ENCODE measurements around the gene BLVRA. TPM values are rescaled to one million over a fixed set of nuclear protein-coding genes. Genes with fewer than 3 reads are reported as not detected.

Gene BLVRA
- total RNA-seq, 1 experiment from 2014 or later, result 36.4 TPM

- POLR2A ChIA-PET (ENCODE audit: unreplicated experiment), result no interaction called here
These were observed 33.2 kb upstream of the BLVRA start for GRCh38 chr7:43725251-43725650.

DNA sequence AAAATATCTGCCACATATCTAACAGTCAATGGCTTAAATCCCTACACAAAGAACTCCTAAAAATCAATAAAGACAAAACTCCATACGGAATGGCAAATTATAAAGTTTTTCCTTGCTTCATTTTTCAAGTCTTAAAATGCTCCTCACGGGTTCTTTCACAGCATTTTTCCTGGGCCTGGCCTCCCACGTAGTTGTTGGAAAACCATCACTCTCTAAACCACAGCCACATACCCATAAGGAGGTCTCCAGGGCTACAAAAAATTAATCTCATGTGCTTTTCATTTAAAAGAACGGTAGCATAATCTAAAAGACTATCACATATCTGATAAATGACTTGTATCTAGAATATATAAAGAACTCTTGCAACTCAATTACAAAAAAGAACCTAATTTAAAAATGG, 32.0 kb upstream of the BLVRA start:
- Histone ChIP-seq H3K79me2 (ENCODE audit: low read depth) (peaks cover 84% of the 10 kb centered on the region), H3K4me1 (replicated peaks; ENCODE audit: insufficient read depth) (peaks cover 39% of the 10 kb centered on the region), H3K9me3 (ENCODE audit: insufficient read depth, low read depth) (peaks cover 3% of the 10 kb centered on the region; the same call in 1 of the 2 replicates), H3K4me2 (peak overlapping the region; percentile 91), H3K27me3 (ENCODE audit: insufficient read depth, low read depth) (no peaks in the 10 kb centered on the region), H3K36me3 (ENCODE audit: low read depth) (peaks cover 8% of the 10 kb centered on the region), H3K9me2 (ENCODE audit: insufficient read depth) (no peaks in the 10 kb centered on the region), H3K27ac (no peak overlapping the region), H3K4me3 (peak overlapping the region; percentile 70; the same call in 1 of the 2 replicates), H3F3A (ENCODE audit: insufficient read depth, low read depth) (peaks cover 14% of the 10 kb centered on the region), H4K20me1 (ENCODE audit: insufficient read depth) (peaks cover 16% of the 10 kb centered on the region), H2AFZ (no peak overlapping the region)
- POLR2A ChIA-PET (ENCODE audit: unreplicated experiment), result interaction anchor here (0.6 kb wide), 1 partner anchor 33 kb away, joined by 6 read pairs; no protein-coding TSS in a partner anchor
- CTCF ChIA-PET, result no interaction called here
- no TSS peak for BruUV-seq (replicated peaks)
- DNase-seq, result no peak
- TF ChIP-seq EZH2 (IDR thresholded peaks at IDR 0.05; ENCODE audit: low read depth), result no peak
- TF ChIP-seq, protein P1, sequence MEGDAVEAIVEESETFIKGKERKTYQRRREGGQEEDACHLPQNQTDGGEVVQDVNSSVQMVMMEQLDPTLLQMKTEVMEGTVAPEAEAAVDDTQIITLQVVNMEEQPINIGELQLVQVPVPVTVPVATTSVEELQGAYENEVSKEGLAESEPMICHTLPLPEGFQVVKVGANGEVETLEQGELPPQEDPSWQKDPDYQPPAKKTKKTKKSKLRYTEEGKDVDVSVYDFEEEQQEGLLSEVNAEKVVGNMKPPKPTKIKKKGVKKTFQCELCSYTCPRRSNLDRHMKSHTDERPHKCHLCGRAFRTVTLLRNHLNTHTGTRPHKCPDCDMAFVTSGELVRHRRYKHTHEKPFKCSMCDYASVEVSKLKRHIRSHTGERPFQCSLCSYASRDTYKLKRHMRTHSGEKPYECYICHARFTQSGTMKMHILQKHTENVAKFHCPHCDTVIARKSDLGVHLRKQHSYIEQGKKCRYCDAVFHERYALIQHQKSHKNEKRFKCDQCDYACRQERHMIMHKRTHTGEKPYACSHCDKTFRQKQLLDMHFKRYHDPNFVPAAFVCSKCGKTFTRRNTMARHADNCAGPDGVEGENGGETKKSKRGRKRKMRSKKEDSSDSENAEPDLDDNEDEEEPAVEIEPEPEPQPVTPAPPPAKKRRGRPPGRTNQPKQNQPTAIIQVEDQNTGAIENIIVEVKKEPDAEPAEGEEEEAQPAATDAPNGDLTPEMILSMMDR (conservative IDR thresholded peaks at IDR 0.05), result no peak
- intact Hi-C loops (cut with micrococcal nuclease; ENCODE audit: unreplicated experiment), result loop anchor here (10.0 kb wide), 1 partner anchor 228 kb away; no protein-coding TSS in a partner anchor

More at GRCh38 chr7:43725251-43725650, 33.2 kb upstream of the BLVRA start:
- intact Hi-C loops (cut with micrococcal nuclease; ENCODE audit: unreplicated experiment), result loop anchor here (10.0 kb wide), 1 partner anchor 230 kb away; no protein-coding TSS in a partner anchor
- peaks cover 92% of the 10 kb centered on the region for H3K79me2 ChIP-seq (ENCODE audit: low read depth)
- peaks cover 3% of the 10 kb centered on the region; the same call in 1 of the 2 replicates for H3K9me3 ChIP-seq (ENCODE audit: insufficient read depth, low read depth)
- H3K27ac ChIP-seq, result no peak overlapping the region
- no peaks in the 10 kb centered on the region for H3K27me3 ChIP-seq (ENCODE audit: insufficient read depth, low read depth)
- no peak overlapping the region for H2AFZ ChIP-seq
- no peak overlapping the region for H3K4me3 ChIP-seq
- no TSS peak for BruUV-seq (replicated peaks)
- H3K4me1 ChIP-seq (replicated peaks; ENCODE audit: insufficient read depth), result peaks cover 39% of the 10 kb centered on the region
- H3K9me2 ChIP-seq (ENCODE audit: insufficient read depth), result no peaks in the 10 kb centered on the region
- TF ChIP-seq EZH2 (IDR thresholded peaks at IDR 0.05; ENCODE audit: low read depth), result no peak
- TF ChIP-seq, protein P1 (conservative IDR thresholded peaks at IDR 0.05), result no peak
- H3F3A ChIP-seq (ENCODE audit: insufficient read depth, low read depth), result peaks cover 19% of the 10 kb centered on the region
- DNase-seq, result no peak
- CTCF ChIA-PET, result no interaction called here
- H3K36me3 ChIP-seq (ENCODE audit: low read depth), result peaks cover 11% of the 10 kb centered on the region
- H3K4me2 ChIP-seq, result no peak overlapping the region
- H4K20me1 ChIP-seq (ENCODE audit: insufficient read depth), result peaks cover 28% of the 10 kb centered on the region

DNA sequence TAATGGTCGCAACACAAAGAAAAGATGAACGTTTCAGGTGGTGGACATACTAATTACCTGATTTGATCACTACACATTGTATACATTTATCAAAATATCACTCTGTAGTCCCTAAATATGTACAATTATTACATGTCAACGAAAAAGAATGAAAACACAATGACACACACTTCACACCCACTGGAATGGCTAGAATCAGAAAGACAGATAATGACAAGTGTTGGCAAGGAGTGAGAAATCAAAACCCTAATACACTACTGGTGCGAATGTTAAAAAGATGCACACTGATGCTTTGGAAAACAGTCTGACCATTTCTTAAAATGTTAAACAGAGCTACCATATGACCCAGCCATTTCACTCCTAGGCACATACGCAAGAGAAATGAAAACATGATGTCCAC, 31.5 kb upstream of the BLVRA start:
- Histone ChIP-seq H3K27me3 (ENCODE audit: insufficient read depth, low read depth) (no peaks in the 10 kb centered on the region), H3K9me3 (ENCODE audit: insufficient read depth, low read depth) (peaks cover 3% of the 10 kb centered on the region; the same call in 1 of the 2 replicates), H3K79me2 (ENCODE audit: low read depth) (peaks cover 79% of the 10 kb centered on the region), H3K36me3 (ENCODE audit: low read depth) (peaks cover 8% of the 10 kb centered on the region), H2AFZ (no peak overlapping the region), H3K9me2 (ENCODE audit: insufficient read depth) (no peaks in the 10 kb centered on the region), H3K4me3 (peak overlapping the region; percentile 70; the same call in 1 of the 2 replicates), H4K20me1 (ENCODE audit: insufficient read depth) (peaks cover 11% of the 10 kb centered on the region), H3F3A (ENCODE audit: insufficient read depth, low read depth) (peaks cover 14% of the 10 kb centered on the region), H3K4me1 (replicated peaks; ENCODE audit: insufficient read depth) (peaks cover 39% of the 10 kb centered on the region), H3K27ac (no peak overlapping the region), H3K4me2 (peak overlapping the region; percentile 91)
- ChIA-PET CTCF (no interaction called here), POLR2A (ENCODE audit: unreplicated experiment) (interaction anchor here (0.6 kb wide), 1 partner anchor 33 kb away, joined by 6 read pairs; no protein-coding TSS in a partner anchor)
- intact Hi-C loops (cut with micrococcal nuclease; ENCODE audit: unreplicated experiment), result loop anchor here (10.0 kb wide), 1 partner anchor 228 kb away; no protein-coding TSS in a partner anchor
- TF ChIP-seq, protein P1 (conservative IDR thresholded peaks at IDR 0.05), result no peak
- no peak for TF ChIP-seq EZH2 (IDR thresholded peaks at IDR 0.05; ENCODE audit: low read depth)
- DNase-seq, result no peak
- BruUV-seq (replicated peaks), result no TSS peak
